GM18499 (cell line): ENCODE results near the gene LALBA.
"Not testable (repeated sequence)": the region's sequence is repeated elsewhere in the genome, so short reads cannot be mapped to it uniquely, and the experiment has no call there.

Source experiments
- ATAC-seq: cut with Tn5 transposase; IDR thresholded peaks from one replicate; pipeline ENCODE4 v1.9.1; 2021; ENCODE audit warnings: moderate number of reproducible peaks; ENCODE audit not compliant: insufficient read depth, unreplicated experiment

LALBA gene

GRCh38 chr12:48536602-48537001, 33.2 kb downstream of the LALBA start:
- no peak for ATAC-seq

DNA sequence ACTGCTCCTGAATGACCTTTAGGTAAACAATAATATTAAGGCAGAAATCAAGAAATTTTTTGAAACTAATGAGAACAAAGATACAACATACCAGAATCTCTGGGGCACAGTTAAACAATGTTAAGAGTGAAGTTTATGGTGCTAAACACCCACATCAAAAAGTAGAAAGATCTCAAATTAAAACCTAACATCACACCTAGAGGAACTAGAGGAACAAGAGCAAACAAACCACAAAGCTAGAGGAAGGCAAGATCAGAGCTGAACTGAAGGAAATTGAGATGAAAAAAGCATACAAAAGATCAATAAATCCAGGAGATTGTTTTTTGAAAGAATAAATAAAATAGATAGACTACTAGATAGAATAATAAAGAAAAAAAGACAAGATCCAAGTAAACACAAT, 37.2 kb downstream of the LALBA start:
- no peak for ATAC-seq

GRCh38 chr12:48527891-48528670, 41.8 kb downstream of the LALBA start:
- no peak for ATAC-seq

- ATAC-seq: no peak
Observed at GRCh38 chr12:48525332-48525731, 44.5 kb downstream of the LALBA start, which contains the start of gene OR8S1. OR8S1 (plus strand) TSS chr12:48525632; CDS start chr12:48525632, 0 bp downstream.

DNA sequence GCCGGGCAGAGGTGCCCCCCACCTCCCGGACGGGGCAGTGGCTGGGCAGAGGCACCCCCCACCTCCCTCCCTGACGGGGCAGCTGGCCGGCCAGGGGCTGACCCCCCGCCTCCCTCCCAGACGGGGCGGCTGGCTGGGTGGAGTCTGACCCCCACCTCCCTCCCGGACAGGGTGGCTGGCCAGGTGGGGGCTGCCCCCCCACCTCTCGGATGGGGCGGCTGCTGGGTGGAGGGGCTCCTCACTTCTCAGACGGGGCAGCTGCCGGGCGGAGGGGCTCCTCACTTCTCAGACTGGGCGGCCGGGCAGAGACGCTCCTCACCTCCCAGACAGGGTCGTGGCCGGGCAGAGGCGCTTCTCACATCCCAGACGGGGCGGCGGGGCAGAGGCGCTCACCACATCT, 49.5 kb downstream of the LALBA start:
- not testable (repeated sequence) for ATAC-seq
